OCI-LY1 (cell line): Measurements from ENCODE around the gene ZNF318.

Experiments used
- CTCF ChIP-seq: fragments of 200-600 bp; sonication (generic), shearing (Covaris generic); IDR thresholded peaks from 2 replicates; pipeline ENCODE4 v1.5.1; 2017; ENCODE audit warnings: mild to moderate bottlenecking, antibody characterized with exemption, low read length, moderate library complexity, mixed read lengths
- EZH2 ChIP-seq: fragments of 200-600 bp; sonication (generic), shearing (Covaris generic); IDR thresholded peaks from 2 replicates; pipeline ENCODE4 v1.8.0; 2017; ENCODE audit warnings: borderline replicate concordance, mixed run types, mild to moderate bottlenecking, antibody characterized with exemption, low read length, moderate library complexity, mixed read lengths

- TF ChIP-seq CTCF = no peak
- no peak for TF ChIP-seq EZH2
Measured at GRCh38 chr6:43416935-43417334, 47.5 kb upstream of the ZNF318 start.
